LNCaP clone FGC (cell line): ENCODE measurements around the gene OR52M1.

ENCODE experiments used
- DNase-seq: peaks from one replicate; pipeline ENCODE4 v3.0.0-alpha.2; 2011; ENCODE audit warnings: low read depth
- H3K4me3 ChIP-seq: 2 replicates; pipeline ENCODE4 v1.5.1; 2011; ENCODE audit warnings: mild to moderate bottlenecking, low read depth, low read length, control low read depth
- CTCF ChIP-seq: IDR thresholded peaks from 2 replicates; pipeline ENCODE4 v1.5.1; 2012; ENCODE audit warnings: mild to moderate bottlenecking; ENCODE audit not compliant: control insufficient read depth, insufficient read depth; ENCODE audit errors: extremely low read depth

OR52M1 gene

GRCh38 chr11:4544891-4545290 lies at the start of gene OR52M1:
TSS of gene OR52M1 (plus strand) at chr11:4545191. CDS start at chr11:4545191, 0 bp downstream.
- no peak for TF ChIP-seq CTCF
- no peak for DNase-seq
- no peak within 1 kb of the TSS for H3K4me3 ChIP-seq

GRCh38 chr11:4495487-4495886 lies 49.5 kb upstream of the OR52M1 start:
- no peak for DNase-seq
- no peak overlapping the region for H3K4me3 ChIP-seq
- no peak for TF ChIP-seq CTCF

GRCh38 chr11:4495986-4496385 lies 49.0 kb upstream of the OR52M1 start:
- TF ChIP-seq CTCF, result no peak
- H3K4me3 ChIP-seq, result no peak overlapping the region
- no peak for DNase-seq

- no peak overlapping the region for H3K4me3 ChIP-seq
- TF ChIP-seq CTCF, result no peak
- DNase-seq, result peak; percentile 49
Observed at GRCh38 chr11:4496557-4497248, 48.3 kb upstream of the OR52M1 start.

GRCh38 chr11:4508886-4509285 lies 36.1 kb upstream of the OR52M1 start:
- H3K4me3 ChIP-seq, result no peak overlapping the region
- TF ChIP-seq CTCF, result no peak
- DNase-seq, result no peak

GRCh38 chr11:4511282-4512245 lies 33.4 kb upstream of the OR52M1 start:
- DNase-seq, result no peak
- H3K4me3 ChIP-seq, result no peak overlapping the region
- TF ChIP-seq CTCF, result no peak
